SK-N-SH treated with all-trans-retinoic acid at 6 μM for 48 hours (cell line): ENCODE results near the gene ANKRA2.

Experiments
- CSDC2 ChIP-seq: fragments of 250-450 bp; sonication (Bioruptor Pico); IDR thresholded peaks from 2 replicates; pipeline ENCODE4 v1.5.0; 2020; ENCODE audit warnings: mild to moderate bottlenecking, moderate library complexity
- CSRNP3 ChIP-seq: fragments of 250-450 bp; sonication (Bioruptor Pico); IDR thresholded peaks from 2 replicates; pipeline ENCODE4 v1.5.1; 2021; ENCODE audit warnings: mild to moderate bottlenecking, moderate library complexity
- OSR1 ChIP-seq: fragments of 250-450 bp; sonication (Bioruptor Pico); IDR thresholded peaks from 2 replicates; pipeline ENCODE4 v1.8.0; 2022; ENCODE audit warnings: moderate library complexity, mild to moderate bottlenecking, inconsistent platforms
- SNAI2 ChIP-seq: fragments of 250-450 bp; sonication (Bioruptor Pico); IDR thresholded peaks from 2 replicates; pipeline ENCODE4 v1.5.0; 2020; ENCODE audit warnings: mild to moderate bottlenecking, moderate library complexity
- TOX ChIP-seq: fragments of 250-450 bp; sonication (Bioruptor Pico); IDR thresholded peaks from 2 replicates; pipeline ENCODE4 v1.8.0; 2021; ENCODE audit warnings: mild to moderate bottlenecking, moderate library complexity, borderline replicate concordance
- ZC3H10 ChIP-seq: fragments of 250-450 bp; sonication (Bioruptor Pico); IDR thresholded peaks from 2 replicates; pipeline ENCODE4 v1.5.1; 2021; ENCODE audit warnings: mild to moderate bottlenecking, moderate library complexity
- ZFP3 ChIP-seq: fragments of 250-450 bp; sonication (Bioruptor Pico); IDR thresholded peaks from 2 replicates; pipeline ENCODE4 v1.5.0; 2020; ENCODE audit warnings: mild to moderate bottlenecking, moderate library complexity

GRCh38 chr5:73519531-73520283 is 45.7 kb downstream of the ANKRA2 start:
- no peak for TF ChIP-seq CSRNP3
- no peak for TF ChIP-seq OSR1 (CRISPR knock-in tag)
- TF ChIP-seq ZFP3 (CRISPR knock-in tag), result 0 out of 2 replicates have a peak, but pooled peaks have one; percentile 53
- TF ChIP-seq TOX, result no peak
- TF ChIP-seq CSDC2 (CRISPR knock-in tag), result no peak
- TF ChIP-seq SNAI2, result no peak
- TF ChIP-seq ZC3H10 (CRISPR knock-in tag), result no peak
